OCI-LY3 (cell line): Measurements from ENCODE around the gene PEX7.

Source experiments
- EZH2phosphoT487 ChIP-seq: fragments of 200-600 bp; shearing (Covaris generic); IDR thresholded peaks from 2 replicates; pipeline ENCODE4 v1.6.1; 2018; ENCODE audit warnings: antibody characterized with exemption, mixed run types, low read depth
- TF ChIP-seq, protein P1 (sequence below): fragments of 200-600, 300-600 bp; sonication (generic); IDR thresholded peaks from 2 replicates; pipeline ENCODE4 v1.5.1; 2014; ENCODE audit warnings: antibody characterized with exemption, low read length, low read depth

- TF ChIP-seq, protein P1, sequence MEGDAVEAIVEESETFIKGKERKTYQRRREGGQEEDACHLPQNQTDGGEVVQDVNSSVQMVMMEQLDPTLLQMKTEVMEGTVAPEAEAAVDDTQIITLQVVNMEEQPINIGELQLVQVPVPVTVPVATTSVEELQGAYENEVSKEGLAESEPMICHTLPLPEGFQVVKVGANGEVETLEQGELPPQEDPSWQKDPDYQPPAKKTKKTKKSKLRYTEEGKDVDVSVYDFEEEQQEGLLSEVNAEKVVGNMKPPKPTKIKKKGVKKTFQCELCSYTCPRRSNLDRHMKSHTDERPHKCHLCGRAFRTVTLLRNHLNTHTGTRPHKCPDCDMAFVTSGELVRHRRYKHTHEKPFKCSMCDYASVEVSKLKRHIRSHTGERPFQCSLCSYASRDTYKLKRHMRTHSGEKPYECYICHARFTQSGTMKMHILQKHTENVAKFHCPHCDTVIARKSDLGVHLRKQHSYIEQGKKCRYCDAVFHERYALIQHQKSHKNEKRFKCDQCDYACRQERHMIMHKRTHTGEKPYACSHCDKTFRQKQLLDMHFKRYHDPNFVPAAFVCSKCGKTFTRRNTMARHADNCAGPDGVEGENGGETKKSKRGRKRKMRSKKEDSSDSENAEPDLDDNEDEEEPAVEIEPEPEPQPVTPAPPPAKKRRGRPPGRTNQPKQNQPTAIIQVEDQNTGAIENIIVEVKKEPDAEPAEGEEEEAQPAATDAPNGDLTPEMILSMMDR: no peak
- no peak for TF ChIP-seq EZH2phosphoT487
These were observed 18.0 kb downstream of the PEX7 start for GRCh38 chr6:136840276-136841001.
